Fibroblast of pulmonary artery (primary cell): ENCODE results near the gene GCN1.
A peak's percentile ranks its signal among the peaks of the same experiment; 100 is the strongest.

Experiments used
- DNase-seq: peaks from one replicate; pipeline ENCODE4 v3.0.0-alpha.2; 2010; ENCODE audit warnings: low read depth
- H3K4me3 ChIP-seq: replicated peaks from 2 replicates; pipeline ENCODE4 v1.5.1; 2011; ENCODE audit warnings: low read depth, mild to moderate bottlenecking, control low read depth, low read length, moderate library complexity
- CTCF ChIP-seq: IDR thresholded peaks from 2 replicates; pipeline ENCODE4 v1.5.1; 2011; ENCODE audit warnings: mild to moderate bottlenecking, control low read depth, low read length, inconsistent platforms; ENCODE audit errors: missing control alignments

Gene GCN1

GRCh38 chr12:120228291-120229070 lies 34.0 kb upstream of the GCN1 start:
- peak; percentile 85 for DNase-seq
- H3K4me3 ChIP-seq = no peak overlapping the region
- TF ChIP-seq CTCF = peak; percentile 92

- TF ChIP-seq CTCF = no peak
- no peak for DNase-seq
- no peak overlapping the region for H3K4me3 ChIP-seq
Observed at GRCh38 chr12:120228041-120228290, 33.5 kb upstream of the GCN1 start.

GRCh38 chr12:120227233-120228040 lies 32.9 kb upstream of the GCN1 start:
- DNase-seq = no peak
- no peak for TF ChIP-seq CTCF
- no peak overlapping the region for H3K4me3 ChIP-seq

GRCh38 chr12:120225852-120226640 lies 31.5 kb upstream of the GCN1 start:
- DNase-seq = no peak
- TF ChIP-seq CTCF = no peak
- H3K4me3 ChIP-seq = no peak overlapping the region

- TF ChIP-seq CTCF = no peak
- no peak overlapping the region for H3K4me3 ChIP-seq
- no peak for DNase-seq
Observed at GRCh38 chr12:120225200-120225558, 30.7 kb upstream of the GCN1 start.

GRCh38 chr12:120224304-120225199 lies 30.0 kb upstream of the GCN1 start:
- no peak overlapping the region for H3K4me3 ChIP-seq
- DNase-seq = no peak
- TF ChIP-seq CTCF = no peak
